ENCODE data around the gene RAPGEF4.

GRCh38 chr2:172861098-172861497 is 125.5 kb downstream of the RAPGEF4 start:
- TF ChIP-seq CTCF (IDR thresholded peaks at IDR 0.05): no peak
- no peak for TF ChIP-seq POLR2AphosphoS5 (IDR thresholded peaks at IDR 0.05; ENCODE audit: low read depth, low read length)

Measured in Panc1 (cell line).